GM11168 (cell line): ENCODE data around the gene PALB2.

Experiments used
- in situ Hi-C: fragments of 300-500 bp; cut with MboI; formaldehyde crosslinking; loops from one replicate; pipeline ENCODE4 v1.12.0; 2022; ENCODE audit warnings: low sequenced_read_pairs; ENCODE audit not compliant: unreplicated experiment

The PALB2 gene

GRCh38 chr16:23556881-23557778 is 84.0 kb downstream of the PALB2 start, which contains the start of the genes EARS2 and UBFD1:
Gene EARS2, minus strand, starts transcription at chr16:23557350. Its CDS starts 7 bp downstream, at chr16:23557343.
Gene UBFD1, plus strand, starts transcription at chr16:23557727. Its CDS starts 16 bp downstream, at chr16:23557743.
- in situ Hi-C loops = no loop called here

DNA sequence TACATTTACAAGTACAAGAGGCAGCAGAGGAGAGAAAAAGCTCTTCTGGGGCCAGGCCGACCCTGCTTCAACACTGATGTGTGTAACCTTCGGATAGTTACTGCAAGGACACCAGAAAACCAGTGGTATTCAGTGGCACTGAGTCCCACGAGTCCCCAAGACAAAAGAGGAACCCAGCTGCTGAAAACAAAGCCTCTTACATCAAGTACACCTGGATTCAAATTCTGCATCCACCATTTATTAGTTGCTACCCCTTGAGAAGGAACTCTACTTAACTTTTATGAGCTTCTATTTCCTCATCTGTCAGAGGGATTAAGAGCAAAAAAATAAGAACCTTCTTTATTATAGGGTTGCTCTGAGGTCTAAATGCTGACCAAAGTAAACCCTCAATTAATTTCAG is 86.6 kb downstream of the PALB2 start:
- in situ Hi-C loops = no loop called here
